Measurements from ENCODE around the gene NRXN3.

The NRXN3 gene

GRCh38 chr14:79265366-79265946 lies 1095.3 kb downstream of the NRXN3 start:
- DNase-seq: no peak

- DNase-seq: no peak
These were observed 1100.2 kb downstream of the NRXN3 start for GRCh38 chr14:79270361-79270760.

- no peak for DNase-seq
These were observed 1100.9 kb downstream of the NRXN3 start for GRCh38 chr14:79271122-79271521.

GRCh38 chr14:79274641-79275291 lies 1104.6 kb downstream of the NRXN3 start:
- DNase-seq: no peak

- DNase-seq: no peak
These were observed 1105.1 kb downstream of the NRXN3 start for GRCh38 chr14:79275292-79275655.

- no peak for DNase-seq
These were observed 1108.2 kb downstream of the NRXN3 start for GRCh38 chr14:79278286-79278797.

- peak in 1 of 5 experiments; percentile 60 for DNase-seq
These were observed 1108.8 kb downstream of the NRXN3 start for GRCh38 chr14:79278798-79279644.

- no peak for DNase-seq
These were observed 1109.7 kb downstream of the NRXN3 start for GRCh38 chr14:79279645-79280597.

GRCh38 chr14:79281244-79282152 lies 1111.3 kb downstream of the NRXN3 start:
- no peak for DNase-seq

GRCh38 chr14:79284621-79285020 lies 1114.4 kb downstream of the NRXN3 start:
- no peak for DNase-seq

GRCh38 chr14:79285263-79285662 lies 1115.1 kb downstream of the NRXN3 start:
- no peak for DNase-seq

GRCh38 chr14:79287976-79288375 lies 1117.8 kb downstream of the NRXN3 start:
- DNase-seq: no peak

- DNase-seq: no peak
These were observed 1123.5 kb downstream of the NRXN3 start for GRCh38 chr14:79293482-79294177.

- no peak for DNase-seq
These were observed 1124.3 kb downstream of the NRXN3 start for GRCh38 chr14:79294499-79294898.

- DNase-seq: no peak
These were observed 1125.2 kb downstream of the NRXN3 start for GRCh38 chr14:79295385-79295784.

GRCh38 chr14:79298373-79298772 lies 1128.2 kb downstream of the NRXN3 start:
- DNase-seq: no peak

GRCh38 chr14:79299162-79299561 lies 1129.0 kb downstream of the NRXN3 start:
- no peak for DNase-seq

- no peak for DNase-seq
These were observed 1134.1 kb downstream of the NRXN3 start for GRCh38 chr14:79304279-79304678.

GRCh38 chr14:79306546-79306945 lies 1136.4 kb downstream of the NRXN3 start:
- no peak for DNase-seq

GRCh38 chr14:79318371-79318770 lies 1148.2 kb downstream of the NRXN3 start:
- DNase-seq: no peak

GRCh38 chr14:79320561-79320960 lies 1150.4 kb downstream of the NRXN3 start:
- no peak for DNase-seq
